SK-N-SH treated with all-trans-retinoic acid at 6 μM for 48 hours (cell line): ENCODE results near the gene SLC22A1.

ENCODE experiments used
- ATAC-seq: fragments of 200-7000 bp; cut with Tn5 transposase; 3 replicates; pipeline ENCODE4 v1.9.1; 2020; ENCODE audit warnings: mild to moderate bottlenecking, moderate library complexity
- ARNTL ChIP-seq: fragments of 450-650 bp; formaldehyde crosslinking; IDR thresholded peaks from 2 replicates; pipeline ENCODE4 v1.5.0; 2020; ENCODE audit warnings: low read depth, mild to moderate bottlenecking, moderate library complexity, borderline replicate concordance
- BACH2 ChIP-seq: fragments of 250-450 bp; sonication (Bioruptor Pico); IDR thresholded peaks from 2 replicates; pipeline ENCODE4 v1.9.0; 2021; ENCODE audit warnings: mild to moderate bottlenecking, borderline replicate concordance
- CSDC2 ChIP-seq: fragments of 250-450 bp; sonication (Bioruptor Pico); IDR thresholded peaks from 2 replicates; pipeline ENCODE4 v1.5.0; 2020; ENCODE audit warnings: mild to moderate bottlenecking, moderate library complexity
- ESRRG ChIP-seq: fragments of 250-450 bp; sonication (Bioruptor Pico); IDR thresholded peaks from 2 replicates; pipeline ENCODE4 v1.6.1; 2021; ENCODE audit warnings: mild to moderate bottlenecking
- GLIS3 ChIP-seq: fragments of 250-450 bp; sonication (Bioruptor Pico); IDR thresholded peaks from 2 replicates; pipeline ENCODE4 v1.5.0; 2020; ENCODE audit warnings: mild to moderate bottlenecking, moderate library complexity
- ISL1 ChIP-seq: fragments of 250-450 bp; sonication (Bioruptor Pico); IDR thresholded peaks from 2 replicates; pipeline ENCODE4 v2.1.2; 2022; ENCODE audit warnings: mild to moderate bottlenecking, moderate library complexity
- OSR1 ChIP-seq: fragments of 250-450 bp; sonication (Bioruptor Pico); IDR thresholded peaks from 2 replicates; pipeline ENCODE4 v1.8.0; 2022; ENCODE audit warnings: moderate library complexity, mild to moderate bottlenecking, inconsistent platforms
- PPARA ChIP-seq: fragments of 250-450 bp; sonication (Bioruptor Pico); IDR thresholded peaks from 2 replicates; pipeline ENCODE4 v1.5.0; 2020; ENCODE audit warnings: mild to moderate bottlenecking, borderline replicate concordance
- RARB ChIP-seq: fragments of 250-450 bp; sonication (Bioruptor Pico); IDR thresholded peaks from 2 replicates; pipeline ENCODE4 v1.8.0; 2021; ENCODE audit warnings: mild to moderate bottlenecking, moderate library complexity
- SNAI2 ChIP-seq: fragments of 250-450 bp; sonication (Bioruptor Pico); IDR thresholded peaks from 2 replicates; pipeline ENCODE4 v1.5.0; 2020; ENCODE audit warnings: mild to moderate bottlenecking, moderate library complexity
- TCF4 ChIP-seq: fragments of 250-450 bp; sonication (Bioruptor Pico); IDR thresholded peaks from 2 replicates; pipeline ENCODE4 v1.8.0; 2021; ENCODE audit warnings: mild to moderate bottlenecking, moderate library complexity, borderline replicate concordance
- TOX ChIP-seq: fragments of 250-450 bp; sonication (Bioruptor Pico); IDR thresholded peaks from 2 replicates; pipeline ENCODE4 v1.8.0; 2021; ENCODE audit warnings: mild to moderate bottlenecking, moderate library complexity, borderline replicate concordance
- ZFP30 ChIP-seq: fragments of 450-650 bp; formaldehyde crosslinking; IDR thresholded peaks from 2 replicates; pipeline ENCODE4 v1.5.0; 2022; ENCODE audit warnings: mild to moderate bottlenecking, moderate library complexity
- ZNF565 ChIP-seq: fragments of 450-650 bp; formaldehyde crosslinking; conservative IDR thresholded peaks from 2 replicates; pipeline ENCODE4 v1.5.0; 2020; ENCODE audit warnings: low read depth, mild to moderate bottlenecking, moderate library complexity
- ZNF70 ChIP-seq: fragments of 450-650 bp; formaldehyde crosslinking; IDR thresholded peaks from 2 replicates; pipeline ENCODE4 v1.5.0; 2020; ENCODE audit warnings: mild to moderate bottlenecking, moderate library complexity
- ZNF8 ChIP-seq: fragments of 450-650 bp; formaldehyde crosslinking; IDR thresholded peaks from 2 replicates; pipeline ENCODE4 v1.5.0; 2020; ENCODE audit warnings: mild to moderate bottlenecking, moderate library complexity
- TF ChIP-seq, protein P1 (sequence below): fragments of 250-450 bp; sonication (Bioruptor Pico); IDR thresholded peaks from 2 replicates; pipeline ENCODE4 v1.8.0; 2021; ENCODE audit warnings: low read depth, mild to moderate bottlenecking, moderate library complexity, borderline replicate concordance
- TF ChIP-seq, protein P2 (sequence below): fragments of 250-450 bp; sonication (Bioruptor Pico); IDR thresholded peaks from 2 replicates; pipeline ENCODE4 v1.5.0; 2020; ENCODE audit warnings: mild to moderate bottlenecking, moderate library complexity
- TF ChIP-seq, protein P3 (sequence below): fragments of 250-450 bp; sonication (Bioruptor Pico); IDR thresholded peaks from 2 replicates; pipeline ENCODE4 v1.8.0; 2020; ENCODE audit warnings: mild to moderate bottlenecking, moderate library complexity, borderline replicate concordance
- TF ChIP-seq, protein P4 (sequence below): fragments of 250-450 bp; sonication (Bioruptor Pico); IDR thresholded peaks from 2 replicates; pipeline ENCODE4 v1.5.1; 2021; ENCODE audit warnings: mild to moderate bottlenecking, moderate library complexity
- TF ChIP-seq, protein P5 (sequence below): fragments of 250-450 bp; sonication (Bioruptor Pico); IDR thresholded peaks from 2 replicates; pipeline ENCODE4 v1.5.1; 2020; ENCODE audit warnings: low read depth, mild to moderate bottlenecking, moderate library complexity

SLC22A1 gene

DNA sequence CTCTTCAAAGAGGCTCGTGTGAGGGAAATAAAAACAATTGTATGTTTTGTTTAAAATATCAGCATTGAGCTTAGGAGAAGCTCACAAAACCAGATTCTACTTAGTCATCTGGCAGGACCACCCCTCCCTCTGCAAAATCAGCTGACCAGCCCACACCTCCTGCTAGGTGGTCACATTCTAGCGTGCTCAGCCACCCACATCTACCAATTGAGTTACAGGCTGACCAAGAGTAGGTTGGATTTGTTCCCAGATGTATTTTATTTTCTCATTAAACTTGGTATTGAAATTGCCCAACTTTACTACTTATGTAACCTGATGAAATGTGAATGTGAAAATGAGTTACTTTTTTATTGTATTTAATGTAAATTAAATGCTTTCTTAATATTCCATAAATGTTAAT, 80.8 kb downstream of the SLC22A1 start:
- TF ChIP-seq, protein P1, sequence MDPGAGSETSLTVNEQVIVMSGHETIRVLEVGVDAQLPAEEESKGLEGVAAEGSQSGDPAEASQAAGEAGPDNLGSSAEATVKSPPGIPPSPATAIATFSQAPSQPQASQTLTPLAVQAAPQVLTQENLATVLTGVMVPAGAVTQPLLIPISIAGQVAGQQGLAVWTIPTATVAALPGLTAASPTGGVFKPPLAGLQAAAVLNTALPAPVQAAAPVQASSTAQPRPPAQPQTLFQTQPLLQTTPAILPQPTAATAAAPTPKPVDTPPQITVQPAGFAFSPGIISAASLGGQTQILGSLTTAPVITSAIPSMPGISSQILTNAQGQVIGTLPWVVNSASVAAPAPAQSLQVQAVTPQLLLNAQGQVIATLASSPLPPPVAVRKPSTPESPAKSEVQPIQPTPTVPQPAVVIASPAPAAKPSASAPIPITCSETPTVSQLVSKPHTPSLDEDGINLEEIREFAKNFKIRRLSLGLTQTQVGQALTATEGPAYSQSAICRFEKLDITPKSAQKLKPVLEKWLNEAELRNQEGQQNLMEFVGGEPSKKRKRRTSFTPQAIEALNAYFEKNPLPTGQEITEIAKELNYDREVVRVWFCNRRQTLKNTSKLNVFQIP (CRISPR knock-in tag) = no peak
- ATAC-seq = no peak

DNA sequence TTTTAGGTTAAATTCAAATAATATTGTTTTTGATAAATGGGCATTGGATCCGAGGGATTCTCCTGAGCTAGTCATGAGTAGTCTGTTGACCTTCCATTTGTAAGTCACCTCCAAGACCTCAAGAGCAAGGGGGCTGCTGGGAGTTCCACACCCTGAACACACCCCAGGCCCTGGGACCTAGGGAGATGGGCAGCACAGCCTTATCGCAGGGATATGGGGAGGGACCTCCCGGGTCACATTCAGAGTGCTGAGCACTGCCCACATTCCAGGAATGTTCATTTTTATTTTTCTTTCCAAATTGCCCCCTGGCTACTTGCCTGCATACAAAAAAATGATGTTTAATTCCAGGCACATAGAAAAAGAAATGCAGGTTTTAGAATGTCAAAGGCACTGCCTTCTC, 81.5 kb downstream of the SLC22A1 start:
- TF ChIP-seq CSDC2 = no peak
- TF ChIP-seq, protein P2, sequence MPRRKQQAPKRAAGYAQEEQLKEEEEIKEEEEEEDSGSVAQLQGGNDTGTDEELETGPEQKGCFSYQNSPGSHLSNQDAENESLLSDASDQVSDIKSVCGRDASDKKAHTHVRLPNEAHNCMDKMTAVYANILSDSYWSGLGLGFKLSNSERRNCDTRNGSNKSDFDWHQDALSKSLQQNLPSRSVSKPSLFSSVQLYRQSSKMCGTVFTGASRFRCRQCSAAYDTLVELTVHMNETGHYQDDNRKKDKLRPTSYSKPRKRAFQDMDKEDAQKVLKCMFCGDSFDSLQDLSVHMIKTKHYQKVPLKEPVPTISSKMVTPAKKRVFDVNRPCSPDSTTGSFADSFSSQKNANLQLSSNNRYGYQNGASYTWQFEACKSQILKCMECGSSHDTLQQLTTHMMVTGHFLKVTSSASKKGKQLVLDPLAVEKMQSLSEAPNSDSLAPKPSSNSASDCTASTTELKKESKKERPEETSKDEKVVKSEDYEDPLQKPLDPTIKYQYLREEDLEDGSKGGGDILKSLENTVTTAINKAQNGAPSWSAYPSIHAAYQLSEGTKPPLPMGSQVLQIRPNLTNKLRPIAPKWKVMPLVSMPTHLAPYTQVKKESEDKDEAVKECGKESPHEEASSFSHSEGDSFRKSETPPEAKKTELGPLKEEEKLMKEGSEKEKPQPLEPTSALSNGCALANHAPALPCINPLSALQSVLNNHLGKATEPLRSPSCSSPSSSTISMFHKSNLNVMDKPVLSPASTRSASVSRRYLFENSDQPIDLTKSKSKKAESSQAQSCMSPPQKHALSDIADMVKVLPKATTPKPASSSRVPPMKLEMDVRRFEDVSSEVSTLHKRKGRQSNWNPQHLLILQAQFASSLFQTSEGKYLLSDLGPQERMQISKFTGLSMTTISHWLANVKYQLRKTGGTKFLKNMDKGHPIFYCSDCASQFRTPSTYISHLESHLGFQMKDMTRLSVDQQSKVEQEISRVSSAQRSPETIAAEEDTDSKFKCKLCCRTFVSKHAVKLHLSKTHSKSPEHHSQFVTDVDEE (CRISPR knock-in tag) = no peak
- TF ChIP-seq GLIS3 (CRISPR knock-in tag) = no peak
- TF ChIP-seq RARB (CRISPR knock-in tag) = no peak
- TF ChIP-seq, protein P3, sequence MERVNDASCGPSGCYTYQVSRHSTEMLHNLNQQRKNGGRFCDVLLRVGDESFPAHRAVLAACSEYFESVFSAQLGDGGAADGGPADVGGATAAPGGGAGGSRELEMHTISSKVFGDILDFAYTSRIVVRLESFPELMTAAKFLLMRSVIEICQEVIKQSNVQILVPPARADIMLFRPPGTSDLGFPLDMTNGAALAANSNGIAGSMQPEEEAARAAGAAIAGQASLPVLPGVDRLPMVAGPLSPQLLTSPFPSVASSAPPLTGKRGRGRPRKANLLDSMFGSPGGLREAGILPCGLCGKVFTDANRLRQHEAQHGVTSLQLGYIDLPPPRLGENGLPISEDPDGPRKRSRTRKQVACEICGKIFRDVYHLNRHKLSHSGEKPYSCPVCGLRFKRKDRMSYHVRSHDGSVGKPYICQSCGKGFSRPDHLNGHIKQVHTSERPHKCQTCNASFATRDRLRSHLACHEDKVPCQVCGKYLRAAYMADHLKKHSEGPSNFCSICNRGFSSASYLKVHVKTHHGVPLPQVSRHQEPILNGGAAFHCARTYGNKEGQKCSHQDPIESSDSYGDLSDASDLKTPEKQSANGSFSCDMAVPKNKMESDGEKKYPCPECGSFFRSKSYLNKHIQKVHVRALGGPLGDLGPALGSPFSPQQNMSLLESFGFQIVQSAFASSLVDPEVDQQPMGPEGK (CRISPR knock-in tag) = no peak
- no peak for TF ChIP-seq ARNTL (CRISPR knock-in tag)
- no peak for TF ChIP-seq BACH2 (CRISPR knock-in tag)
- TF ChIP-seq ISL1 = no peak
- no peak for TF ChIP-seq TOX (CRISPR knock-in tag)
- TF ChIP-seq, protein P4, sequence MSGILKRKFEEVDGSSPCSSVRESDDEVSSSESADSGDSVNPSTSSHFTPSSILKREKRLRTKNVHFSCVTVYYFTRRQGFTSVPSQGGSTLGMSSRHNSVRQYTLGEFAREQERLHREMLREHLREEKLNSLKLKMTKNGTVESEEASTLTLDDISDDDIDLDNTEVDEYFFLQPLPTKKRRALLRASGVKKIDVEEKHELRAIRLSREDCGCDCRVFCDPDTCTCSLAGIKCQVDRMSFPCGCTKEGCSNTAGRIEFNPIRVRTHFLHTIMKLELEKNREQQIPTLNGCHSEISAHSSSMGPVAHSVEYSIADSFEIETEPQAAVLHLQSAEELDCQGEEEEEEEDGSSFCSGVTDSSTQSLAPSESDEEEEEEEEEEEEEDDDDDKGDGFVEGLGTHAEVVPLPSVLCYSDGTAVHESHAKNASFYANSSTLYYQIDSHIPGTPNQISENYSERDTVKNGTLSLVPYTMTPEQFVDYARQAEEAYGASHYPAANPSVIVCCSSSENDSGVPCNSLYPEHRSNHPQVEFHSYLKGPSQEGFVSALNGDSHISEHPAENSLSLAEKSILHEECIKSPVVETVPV (CRISPR knock-in tag) = no peak
- no peak for TF ChIP-seq PPARA (CRISPR knock-in tag)
- TF ChIP-seq ZNF565 (CRISPR knock-in tag) = no peak
- TF ChIP-seq OSR1 (CRISPR knock-in tag) = no peak
- TF ChIP-seq ZNF8 (CRISPR knock-in tag) = no peak
- no peak for TF ChIP-seq ZNF70
- TF ChIP-seq, protein P5, sequence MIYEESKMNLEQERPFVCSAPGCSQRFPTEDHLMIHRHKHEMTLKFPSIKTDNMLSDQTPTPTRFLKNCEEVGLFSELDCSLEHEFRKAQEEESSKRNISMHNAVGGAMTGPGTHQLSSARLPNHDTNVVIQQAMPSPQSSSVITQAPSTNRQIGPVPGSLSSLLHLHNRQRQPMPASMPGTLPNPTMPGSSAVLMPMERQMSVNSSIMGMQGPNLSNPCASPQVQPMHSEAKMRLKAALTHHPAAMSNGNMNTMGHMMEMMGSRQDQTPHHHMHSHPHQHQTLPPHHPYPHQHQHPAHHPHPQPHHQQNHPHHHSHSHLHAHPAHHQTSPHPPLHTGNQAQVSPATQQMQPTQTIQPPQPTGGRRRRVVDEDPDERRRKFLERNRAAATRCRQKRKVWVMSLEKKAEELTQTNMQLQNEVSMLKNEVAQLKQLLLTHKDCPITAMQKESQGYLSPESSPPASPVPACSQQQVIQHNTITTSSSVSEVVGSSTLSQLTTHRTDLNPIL (CRISPR knock-in tag) = no peak
- no peak for TF ChIP-seq ESRRG (CRISPR knock-in tag)
- no peak for TF ChIP-seq SNAI2 (CRISPR knock-in tag)
- TF ChIP-seq, protein P1 (CRISPR knock-in tag) = no peak
- ATAC-seq = no peak

DNA sequence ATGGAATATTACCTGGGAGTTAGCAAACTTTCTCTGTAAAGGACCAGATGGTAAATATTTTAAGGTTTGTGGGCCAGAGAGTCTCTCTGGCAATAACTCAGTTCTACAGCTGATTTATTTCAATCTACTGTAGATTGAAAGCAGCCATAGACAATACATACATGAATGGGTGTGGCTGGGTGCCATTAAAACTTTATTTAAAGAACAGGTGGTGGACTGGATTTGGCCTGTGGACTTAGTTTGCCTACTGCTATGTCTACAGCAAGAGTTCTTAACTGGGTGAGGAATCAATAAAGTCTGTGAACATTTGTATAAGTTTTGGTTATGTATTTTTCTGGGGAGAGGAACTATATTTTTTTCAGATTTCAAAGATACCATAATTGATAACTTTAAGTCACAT, 81.9 kb downstream of the SLC22A1 start:
- TF ChIP-seq, protein P4 (CRISPR knock-in tag) = no peak
- TF ChIP-seq ZFP30 (no peak), GLIS3 (CRISPR knock-in tag) (no peak), TCF4 (CRISPR knock-in tag) (no peak)
- TF ChIP-seq, protein P2 (CRISPR knock-in tag) = no peak
- no peak for ATAC-seq
